HG03280 (cell line): ENCODE results near the gene SLC25A14.

Source experiments
- ATAC-seq: cut with Tn5 transposase; IDR thresholded peaks from one replicate; pipeline ENCODE4 v1.9.1; 2021; ENCODE audit warnings: mild to moderate bottlenecking, moderate library complexity; ENCODE audit not compliant: unreplicated experiment

Gene SLC25A14

GRCh38 chrX:130376077-130376476 lies 36.4 kb downstream of the SLC25A14 start:
- ATAC-seq: no peak

- no peak for ATAC-seq
Measured at GRCh38 chrX:130378024-130378669, 38.4 kb downstream of the SLC25A14 start.

- no peak for ATAC-seq
Measured at GRCh38 chrX:130385520-130385919, 45.8 kb downstream of the SLC25A14 start, which contains the start of gene GPR119. GPR119 (minus strand) TSS chrX:130385674; CDS start chrX:130385447, 227 bp downstream.

- ATAC-seq: no peak
Measured at GRCh38 chrX:130386408-130386808, 46.7 kb downstream of the SLC25A14 start.

- ATAC-seq: no peak
Measured at GRCh38 chrX:130393451-130394074, 53.8 kb downstream of the SLC25A14 start.

GRCh38 chrX:130395341-130395740 lies 55.6 kb downstream of the SLC25A14 start:
- no peak for ATAC-seq

- peak; percentile 95 for ATAC-seq
Measured at GRCh38 chrX:130401415-130402207, 61.9 kb downstream of the SLC25A14 start, which contains the start of gene RBMX2. RBMX2 (plus strand) TSS chrX:130401987; CDS start chrX:130402033, 46 bp downstream.

- no peak for ATAC-seq
Measured at GRCh38 chrX:130402208-130402684, 62.5 kb downstream of the SLC25A14 start.

- no peak for ATAC-seq
Measured at GRCh38 chrX:130413415-130413814, 73.7 kb downstream of the SLC25A14 start.

GRCh38 chrX:130414800-130415199 lies 75.1 kb downstream of the SLC25A14 start:
- ATAC-seq: no peak

GRCh38 chrX:130415201-130415600 lies 75.5 kb downstream of the SLC25A14 start:
- no peak for ATAC-seq

GRCh38 chrX:130416785-130417184 lies 77.1 kb downstream of the SLC25A14 start:
- ATAC-seq: no peak

- no peak for ATAC-seq
Measured at GRCh38 chrX:130418066-130418465, 78.3 kb downstream of the SLC25A14 start.

GRCh38 chrX:130418740-130419139 lies 79.0 kb downstream of the SLC25A14 start:
- ATAC-seq: no peak

- no peak for ATAC-seq
Measured at GRCh38 chrX:130419263-130419662, 79.5 kb downstream of the SLC25A14 start.
